H1 (cell line): ENCODE data around the gene CSRNP3. TPM values are rescaled to one million over a fixed set of nuclear protein-coding genes. Genes with fewer than 3 reads are reported as not detected.

ENCODE experiments used
- CTCF ChIA-PET: fragments of 300-600 bp; sonication (Branson Sonifier 250); formaldehyde crosslinking; loops from one replicate; lab custom pipeline; 2021; ENCODE audit not compliant: partially characterized antibody; lab: Charles Lee
- POLR2A ChIA-PET: fragments of 300-600 bp; sonication (Branson Sonifier 250); formaldehyde crosslinking; loops from one replicate; lab custom pipeline; 2021; ENCODE audit warnings: inconsistent platforms; ENCODE audit not compliant: partially characterized antibody; lab: Charles Lee
- DNase-seq, 2 experiments: peaks; one replicate each; pipeline versions ENCODE4 v3.0.0 to v3.0.0-alpha.2; 2010 to 2022; ENCODE audit warnings: low spot score in 2 of 2, low read depth in 1 of 2, mixed read lengths in 1 of 2
- FAIRE-seq: peaks from 2 replicates; lab custom pipeline; 2011; peaks lifted over from hg19 to GRCh38; lab: Jason Lieb, UNC
- H2AFZ ChIP-seq: 2 replicates; pipeline ENCODE4 v1.8.1; 2012; ENCODE audit warnings: low read length, inconsistent platforms
- H2AK5ac ChIP-seq: 2 replicates; pipeline ENCODE4 v1.6.1; 2013; ENCODE audit warnings: low read depth, low read length
- H2BK120ac ChIP-seq: replicated peaks from 2 replicates; pipeline ENCODE3; 2013; ENCODE audit warnings: low read depth, low read length, inconsistent platforms
- H2BK12ac ChIP-seq: 2 replicates; pipeline ENCODE4 v1.6.1; 2013; ENCODE audit warnings: low read depth, low read length
- H2BK15ac ChIP-seq: 2 replicates; pipeline ENCODE4 v1.6.1; 2013; ENCODE audit warnings: low read length
- H2BK20ac ChIP-seq: 2 replicates; pipeline ENCODE4 v1.6.1; 2013; ENCODE audit warnings: low read length
- H2BK5ac ChIP-seq: 2 replicates; pipeline ENCODE4 v1.6.1; 2013; ENCODE audit warnings: low read depth, low read length
- H3K14ac ChIP-seq: 2 replicates; pipeline ENCODE4 v1.6.1; 2013; ENCODE audit warnings: inconsistent platforms; ENCODE audit not compliant: insufficient read length
- H3K18ac ChIP-seq: 2 replicates; pipeline ENCODE4 v1.6.1; 2013; ENCODE audit warnings: low read length; ENCODE audit errors: extremely low read depth
- H3K23ac ChIP-seq: 2 replicates; pipeline ENCODE4 v1.6.1; 2013; ENCODE audit warnings: inconsistent platforms; ENCODE audit not compliant: insufficient read length
- H3K23me2 ChIP-seq: 2 replicates; pipeline ENCODE4 v1.6.1; 2013; ENCODE audit warnings: low read depth, low read length
- H3K27ac ChIP-seq: 2 replicates; pipeline ENCODE4 v1.6.1; 2011; ENCODE audit warnings: low read depth, low read length, inconsistent platforms
- H3K27me3 ChIP-seq, 4 experiments: replicated peaks in 1 of 4; 1 replicate in 1 of 4; 2 replicates in 3 of 4; pipeline versions ENCODE4 v1.6.1 to v1.8.1; 2011 to 2013; ENCODE audit warnings: low read length in 3 of 4, mild to moderate bottlenecking in 3 of 4, inconsistent platforms in 2 of 4, mixed read lengths in 2 of 4, moderate library complexity in 1 of 4; ENCODE audit not compliant: control insufficient read depth in 3 of 4, insufficient read depth in 3 of 4; ENCODE audit errors: extremely low read depth in 1 of 4
- H3K36me3 ChIP-seq, 4 experiments: 2 replicates each; pipeline versions ENCODE4 v1.6.1 to v1.8.1; 2011 to 2013; ENCODE audit warnings: mild to moderate bottlenecking in 4 of 4, low read length in 3 of 4, moderate library complexity in 2 of 4, control low read depth in 1 of 4, inconsistent platforms in 1 of 4; ENCODE audit not compliant: insufficient read depth in 4 of 4, control insufficient read depth in 2 of 4
- H3K4ac ChIP-seq: replicated peaks from 2 replicates; pipeline ENCODE3; 2013; ENCODE audit warnings: low read length, low read depth, mixed read lengths, inconsistent platforms; ENCODE audit not compliant: insufficient read length
- H3K4me1 ChIP-seq, 4 experiments: replicated peaks in 1 of 4; 1 replicate in 1 of 4; 2 replicates in 3 of 4; pipeline versions ENCODE4 v1.6.1 to v1.8.1; 2011 to 2013; ENCODE audit warnings: low read length in 3 of 4, inconsistent platforms in 2 of 4, mixed read lengths in 1 of 4; ENCODE audit not compliant: insufficient read depth in 4 of 4, control insufficient read depth in 3 of 4
- H3K4me2 ChIP-seq, 2 experiments: 2 replicates each; pipeline versions ENCODE4 v1.6.1 to v1.8.1; 2011 to 2013; ENCODE audit warnings: low read depth in 2 of 2, low read length in 2 of 2, control low read depth in 1 of 2, inconsistent platforms in 1 of 2, mild to moderate bottlenecking in 1 of 2; ENCODE audit not compliant: insufficient read depth in 1 of 2
- H3K4me3 ChIP-seq, 4 experiments: fragments of 200-600, 300-600 bp in 1 of 4; sonication (generic), shearing (Covaris generic), sonication (Bioruptor Twin) in 1 of 4; 2 replicates each; pipeline versions ENCODE4 v1.5.1 to v1.8.1; 2011 to 2016; ENCODE audit warnings: low read length in 4 of 4, low read depth in 3 of 4, control low read depth in 2 of 4, inconsistent platforms in 2 of 4, mild to moderate bottlenecking in 2 of 4, mixed read lengths in 1 of 4, moderate library complexity in 1 of 4; ENCODE audit not compliant: insufficient read depth in 2 of 4; ENCODE audit errors: extremely low read depth in 1 of 4
- H3K56ac ChIP-seq: replicated peaks from 2 replicates; pipeline ENCODE3; 2013; ENCODE audit warnings: low read depth, mild to moderate bottlenecking, mixed read lengths, low read length, inconsistent platforms; ENCODE audit not compliant: insufficient read length
- H3K79me1 ChIP-seq: 2 replicates; pipeline ENCODE4 v1.6.1; 2013; ENCODE audit warnings: low read depth, low read length, control low read depth
- H3K79me2 ChIP-seq, 2 experiments: 2 replicates each; pipeline versions ENCODE4 v1.6.1 to v1.8.1; 2012 to 2013; ENCODE audit warnings: low read length in 2 of 2, mild to moderate bottlenecking in 2 of 2, inconsistent platforms in 1 of 2; ENCODE audit not compliant: insufficient read depth in 2 of 2, control insufficient read depth in 1 of 2
- H3K9ac ChIP-seq, 4 experiments: replicated peaks in 1 of 4; 1 replicate in 1 of 4; 2 replicates in 3 of 4; pipeline versions ENCODE4 v1.6.1 to v1.8.1; 2011 to 2013; ENCODE audit warnings: low read depth in 3 of 4, low read length in 3 of 4, control low read depth in 2 of 4, mild to moderate bottlenecking in 2 of 4, moderate library complexity in 2 of 4, inconsistent platforms in 1 of 4; ENCODE audit errors: extremely low read depth in 1 of 4
- H3K9me3 ChIP-seq, 2 experiments: 2 replicates each; pipeline versions ENCODE4 v1.6.1 to v1.8.1; 2012 to 2013; ENCODE audit warnings: mild to moderate bottlenecking in 2 of 2, moderate library complexity in 2 of 2, control low read depth in 1 of 2, inconsistent platforms in 1 of 2, low read depth in 1 of 2, low read length in 1 of 2, mixed read lengths in 1 of 2; ENCODE audit not compliant: insufficient read depth in 2 of 2
- H4K20me1 ChIP-seq, 2 experiments: replicated peaks in 1 of 2; 2 replicates each; pipeline versions ENCODE3 to v1.8.1; 2011 to 2013; ENCODE audit warnings: inconsistent platforms in 2 of 2, low read length in 2 of 2, mild to moderate bottlenecking in 1 of 2; ENCODE audit not compliant: insufficient read depth in 2 of 2, control insufficient read depth in 1 of 2
- H4K5ac ChIP-seq: 2 replicates; pipeline ENCODE4 v1.6.1; 2013; ENCODE audit warnings: low read length, low read depth, mixed read lengths, inconsistent platforms; ENCODE audit not compliant: insufficient read length
- H4K8ac ChIP-seq: 2 replicates; pipeline ENCODE4 v1.8.0; 2013; ENCODE audit warnings: mild to moderate bottlenecking, moderate library complexity, low read length, inconsistent platforms; ENCODE audit not compliant: insufficient read depth; ENCODE audit errors: extremely low read depth
- H4K91ac ChIP-seq: replicated peaks from 2 replicates; pipeline ENCODE3; 2013; ENCODE audit warnings: low read length, mixed read lengths, inconsistent platforms; ENCODE audit not compliant: insufficient read length
- PHF8 ChIP-seq: fragments of 200-600 bp; sonication (generic); conservative IDR thresholded peaks from 2 replicates; pipeline ENCODE4 v1.7.1; 2012; ENCODE audit warnings: low read depth, mild to moderate bottlenecking, inconsistent platforms, low read length, moderate library complexity
- SIN3A ChIP-seq, 2 experiments: IDR thresholded peaks in 1 of 2; conservative IDR thresholded peaks in 1 of 2; 2 replicates each; pipeline ENCODE4 v1.6.1; 2011 to 2012; ENCODE audit warnings: low read length in 2 of 2, improper control_type of control experiment in 1 of 2, low read depth in 1 of 2, mild to moderate bottlenecking in 1 of 2
- SIX5 ChIP-seq: IDR thresholded peaks from 2 replicates; pipeline ENCODE4 v1.6.1; 2011; ENCODE audit warnings: mild to moderate bottlenecking, low read depth, low read length
- SP4 ChIP-seq: IDR thresholded peaks from 2 replicates; pipeline ENCODE4 v1.6.1; 2012; ENCODE audit warnings: low read length, inconsistent platforms
- WGBS, 2 experiments: shearing (Covaris generic) in 1 of 2; methylation state at CpG; one replicate each; pipeline versions ENCODE4 v1.1.6 to v1.1.7; 2013 to 2015; ENCODE audit warnings: low lambda C conversion rate in 2 of 2, mixed read lengths in 2 of 2, inconsistent platforms in 1 of 2, low coverage in 1 of 2, missing lambda C conversion rate in 1 of 2; ENCODE audit not compliant: insufficient replicate concordance in 2 of 2, insufficient coverage in 1 of 2, insufficient read length in 1 of 2; ENCODE audit errors: extremely low coverage in 1 of 2, missing lambda C conversion rate in 1 of 2; 5-methylcytosine and 5-hydroxymethylcytosine counted together
- polyA plus RNA-seq, 7 experiments: library from polyadenylated mRNA; depleted of rRNA in 3 of 7; stranded (reverse) in 5 of 7; unstranded in 2 of 7; fragments of >200 nt in 5 of 7; fragments of 200-250 nt in 2 of 7; gene quantifications; 1 replicate in 5 of 7; 2 replicates in 1 of 7; 4 replicates in 1 of 7; pipeline versions ENCODE4 v1.2.1 to v1.2.3, GENCODE V29; 2011 to 2013; ENCODE audit warnings: missing spikeins in 2 of 7, mixed read lengths in 2 of 7
- total RNA-seq: library from RNA; stranded (reverse); fragmentation: NEBNext Ultra II Directional; extraction: Animal tissue kit (Norgen Biotek cat#: 25700); gene quantifications from 2 replicates; pipeline ENCODE4 v1.2.1, GENCODE V29; 2021

CSRNP3 gene
- total and polyA plus RNA-seq, 2 of the 8 experiments (the other 6 are each of a cell fraction or from before 2014, with no cell fraction given): 1.3 to 6.5 TPM

- no peak overlapping the region for H3K14ac ChIP-seq
- no peak for DNase-seq
- no peak overlapping the region for H2BK120ac ChIP-seq
- H3K4me2 ChIP-seq: no peak overlapping the region
- H3K56ac ChIP-seq: no peak overlapping the region
- H2BK15ac ChIP-seq: no peak overlapping the region
- H3K23me2 ChIP-seq: no peaks in the 10 kb centered on the region
- H4K91ac ChIP-seq: no peak overlapping the region
- H4K8ac ChIP-seq: no peak overlapping the region
- CTCF ChIA-PET: interaction anchor here (0.7 to 3.1 kb wide), 11 partner anchors 9 to 323 kb away, joined by 3 to 20 read pairs (median 5); no protein-coding TSS in a partner anchor
- no peaks in the 10 kb centered on the region for H3K36me3 ChIP-seq
- 71% methylated on average over 5 of the region's 5 CpGs; no CpG with 5 or more reads in 1 of the 2 experiments for WGBS, 2 experiments
- peak overlapping the region; percentile 26; the same call in 1 of the 2 replicates for H2BK20ac ChIP-seq
- no peaks in the 10 kb centered on the region for H3K79me2 ChIP-seq
- no peak overlapping the region for H3K4ac ChIP-seq
- no peaks in the 10 kb centered on the region for H3K9me3 ChIP-seq
- TF ChIP-seq SIN3A (conservative IDR thresholded peaks at IDR 0.05 in 1 of 2, IDR thresholded peaks at IDR 0.05 in 1 of 2; ENCODE audit: low read depth in 1 of 2, low read length in 2 of 2) (peak in 1 of 2 experiments; percentile 74; a peak in 2 of 4 replicates), SIX5 (no peak), PHF8 (no peak), SP4 (no peak)
- TF ChIP-seq, all 59 proteins: peak for 1
- H3K4me3 ChIP-seq: no peak overlapping the region
- H3K9ac ChIP-seq: no peak overlapping the region
- peaks cover 0 to 14% (median 5%) of the 10 kb centered on the region in 4 experiments; a peak in 5 of 7 replicates for H3K4me1 ChIP-seq
- H3K79me1 ChIP-seq: no peaks in the 10 kb centered on the region
- no peak overlapping the region for H4K5ac ChIP-seq
- no peak overlapping the region for H3K18ac ChIP-seq
- no peaks in the 10 kb centered on the region for H3K27me3 ChIP-seq
- H4K20me1 ChIP-seq: no peaks in the 10 kb centered on the region
- no peak overlapping the region for H2AK5ac ChIP-seq
- no peak overlapping the region for H2BK5ac ChIP-seq
- no peak overlapping the region for H3K23ac ChIP-seq
- no peak for FAIRE-seq
- no peak overlapping the region for H3K27ac ChIP-seq
- H2AFZ ChIP-seq: no peak overlapping the region
- POLR2A ChIA-PET: interaction anchor here (0.7 to 1.5 kb wide), 3 partner anchors 12 to 78 kb away, joined by 3 to 4 read pairs (median 3); no protein-coding TSS in a partner anchor
- H2BK12ac ChIP-seq: no peak overlapping the region
These were observed 231.0 kb downstream of the CSRNP3 start for GRCh38 chr2:165700531-165700930.
